NT2/D1 (cell line): ENCODE data around the gene BMPR1A.

Source experiments
- YY1 ChIP-seq: IDR thresholded peaks from 2 replicates; pipeline ENCODE4 v1.6.1; 2011; ENCODE audit not compliant: insufficient read length, insufficient read depth
- ZNF274 ChIP-seq: IDR thresholded peaks from 2 replicates; pipeline ENCODE4 v1.6.1; 2011; ENCODE audit warnings: mild to moderate bottlenecking, low read depth, low read length

DNA sequence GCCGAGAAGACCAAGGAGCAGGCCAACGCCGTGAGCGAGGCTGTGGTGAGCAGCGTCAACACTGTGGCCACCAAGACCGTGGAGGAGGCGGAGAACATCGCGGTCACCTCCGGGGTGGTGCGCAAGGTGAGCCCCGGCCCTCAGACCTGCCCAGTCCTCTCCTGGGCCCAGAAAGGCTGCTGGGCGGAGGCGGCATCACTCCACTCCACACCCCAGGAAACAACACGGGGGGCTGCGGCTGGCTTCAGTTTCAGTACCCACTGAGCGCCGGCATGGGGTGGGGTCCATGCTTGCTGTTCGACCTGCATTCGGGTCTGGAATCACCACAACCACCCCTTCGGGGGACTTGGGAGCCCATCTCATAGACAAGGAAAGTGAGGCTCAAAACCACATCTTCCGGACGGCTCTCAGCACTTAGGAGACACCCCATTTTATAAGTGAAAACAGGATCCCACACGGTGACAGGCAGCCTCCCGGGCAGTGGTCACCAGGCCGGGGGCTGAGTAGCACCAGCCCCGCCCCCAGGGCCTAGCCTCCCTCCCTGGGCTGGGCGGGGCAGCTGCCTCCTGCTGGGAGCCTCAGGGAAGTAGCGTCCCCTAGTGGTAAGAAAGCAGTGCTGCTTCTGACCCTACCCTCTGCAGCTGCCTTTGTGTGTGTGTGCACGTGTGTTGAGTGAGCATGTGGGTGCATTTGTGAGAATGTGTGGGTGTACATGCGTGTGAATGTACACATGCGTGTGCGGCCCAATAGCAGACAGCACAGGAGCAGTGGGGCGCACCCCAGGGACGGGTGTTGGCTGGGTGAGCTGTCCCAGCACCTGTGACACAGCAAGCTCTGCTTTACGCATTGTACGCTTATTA is 203.8 kb downstream of the BMPR1A start:
- TF ChIP-seq ZNF274 (no peak), YY1 (no peak)
